Measurements from ENCODE around the gene WFDC9.
A peak's percentile ranks its signal among the peaks of the same experiment; 100 is the strongest.
"Not testable (repeated sequence)": the region's sequence is repeated elsewhere in the genome, so short reads cannot be mapped to it uniquely, and the experiment has no call there.

The WFDC9 gene

DNA sequence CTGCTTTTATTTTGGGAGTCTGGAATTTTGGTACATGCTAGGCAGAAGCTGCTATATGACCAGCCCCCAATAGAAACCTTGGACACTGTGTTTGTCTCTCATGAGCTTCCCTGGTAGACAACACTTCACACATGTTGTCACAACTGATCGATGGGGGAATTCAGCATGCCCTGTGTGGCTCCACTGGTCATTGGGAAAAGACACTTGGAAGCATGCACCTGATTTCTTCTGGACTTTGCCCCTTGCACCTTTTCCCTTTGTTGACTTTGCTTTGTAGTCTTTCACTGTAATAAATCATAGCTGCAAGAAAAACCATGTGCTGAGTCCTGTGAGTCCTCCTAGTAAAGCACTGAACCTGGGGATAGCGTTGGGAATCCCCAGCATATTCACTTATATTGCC lies 9.5 kb downstream of the WFDC9 start:
- Mint-ChIP-seq H3K27me3 (peaks cover 31% of the 10 kb centered on the region), H3K4me3 (no peak overlapping the region), H3K9me3 (peaks cover 0 to 10% of the 10 kb centered on the region in 2 donors), H3K27ac (no peak overlapping the region), H3K4me1 (no peaks in the 10 kb centered on the region)
- ATAC-seq, result no peak
- no peak for DNase-seq

- Mint-ChIP-seq H3K9me3 (no peaks in the 10 kb centered on the region), H3K4me3 (no peak overlapping the region), H3K27me3 (peaks cover 36% of the 10 kb centered on the region), H3K4me1 (no peaks in the 10 kb centered on the region), H3K27ac (no peak overlapping the region)
- DNase-seq, result no peak
- ATAC-seq, result no peak
These were observed 13.5 kb downstream of the WFDC9 start for GRCh38 chr20:45617591-45617990.

DNA sequence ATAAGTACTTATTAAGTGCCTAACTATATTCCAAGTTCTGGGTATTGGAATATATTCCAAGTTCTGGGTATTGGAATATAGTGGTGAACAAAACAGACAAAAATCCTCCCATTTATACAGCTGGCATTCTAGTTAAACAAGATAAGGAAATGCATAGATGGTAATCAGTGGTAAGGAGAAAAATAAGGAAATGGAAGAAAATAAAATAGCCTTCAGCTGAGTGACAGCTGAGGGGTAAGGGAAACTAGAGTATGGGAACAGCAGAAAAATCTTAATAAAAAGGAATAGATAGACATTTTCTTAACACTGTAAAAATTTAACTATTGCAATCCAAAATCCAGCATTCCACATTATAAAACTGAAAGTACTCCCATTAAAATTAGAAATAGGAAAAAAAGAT lies 18.8 kb downstream of the WFDC9 start:
- Mint-ChIP-seq H3K27ac (no peak overlapping the region), H3K27me3 (peaks cover 59% of the 10 kb centered on the region), H3K4me1 (peaks cover 12% of the 10 kb centered on the region), H3K9me3 (peaks cover 12 to 22% of the 10 kb centered on the region in 2 donors), H3K4me3 (no peak overlapping the region)
- DNase-seq (no peak), ATAC-seq (no peak)

GRCh38 chr20:45611054-45611453 lies 20.0 kb downstream of the WFDC9 start:
- no peak overlapping the region for H3K27ac Mint-ChIP-seq
- ATAC-seq (peak; percentile 92), DNase-seq (peak in 1 of 2 donors; percentile 38)
- peaks cover 12 to 30% of the 10 kb centered on the region in 2 donors for H3K9me3 Mint-ChIP-seq
- peaks cover 12% of the 10 kb centered on the region for H3K4me1 Mint-ChIP-seq
- peaks cover 60% of the 10 kb centered on the region for H3K27me3 Mint-ChIP-seq
- peak overlapping the region in 1 of 2 donors; percentile 2 for H3K4me3 Mint-ChIP-seq

GRCh38 chr20:45607810-45608209 lies 23.3 kb downstream of the WFDC9 start:
- no peak overlapping the region for H3K4me3 Mint-ChIP-seq
- peaks cover 18 to 45% of the 10 kb centered on the region in 2 donors for H3K9me3 Mint-ChIP-seq
- ATAC-seq (no peak), DNase-seq (no peak)
- H3K27me3 Mint-ChIP-seq, result peaks cover 55% of the 10 kb centered on the region
- H3K27ac Mint-ChIP-seq, result no peak overlapping the region
- peaks cover 12% of the 10 kb centered on the region for H3K4me1 Mint-ChIP-seq

GRCh38 chr20:45595235-45595634 lies 35.8 kb downstream of the WFDC9 start:
- DNase-seq (no peak), ATAC-seq (no peak)
- Mint-ChIP-seq H3K27me3 (peaks cover 59% of the 10 kb centered on the region), H3K4me3 (no peak overlapping the region), H3K9me3 (no peaks in the 10 kb centered on the region), H3K4me1 (no peaks in the 10 kb centered on the region), H3K27ac (no peak overlapping the region)

- peaks cover 61% of the 10 kb centered on the region for H3K27me3 Mint-ChIP-seq
- ATAC-seq, result no peak
- H3K4me3 Mint-ChIP-seq, result no peak overlapping the region
These were observed 37.6 kb downstream of the WFDC9 start for GRCh38 chr20:45593498-45593897.

DNA sequence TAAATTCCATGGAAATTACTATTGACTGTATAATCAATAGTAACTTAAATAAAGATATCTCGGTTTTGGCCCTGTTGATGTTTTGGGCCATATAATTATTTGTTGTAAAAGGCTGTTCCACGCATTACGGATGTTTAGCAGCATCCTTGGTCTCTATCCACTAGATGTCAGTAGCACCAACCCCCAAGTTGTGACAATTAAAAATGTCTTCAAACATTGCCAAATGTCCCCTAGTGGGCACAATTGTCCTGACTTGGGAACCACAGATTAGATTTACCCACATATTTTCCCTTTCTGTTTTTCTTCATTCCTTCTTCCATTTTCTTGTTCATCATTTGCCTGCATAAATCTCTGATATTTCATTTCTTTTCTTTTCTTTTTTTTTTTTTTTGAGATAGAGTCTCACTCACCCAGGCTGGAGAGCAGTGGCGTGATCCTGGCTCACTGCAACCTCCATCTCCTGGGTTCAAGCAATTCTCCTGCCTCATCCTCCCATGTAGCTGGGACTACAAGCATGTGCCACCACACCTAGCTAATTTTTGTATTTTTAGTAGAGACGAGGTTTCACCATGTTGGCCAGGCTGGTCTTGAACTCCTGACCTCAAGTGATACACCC lies 38.4 kb downstream of the WFDC9 start:
- ATAC-seq, result peak; percentile 83

More at GRCh38 chr20:45593498-45593897, 37.6 kb downstream of the WFDC9 start:
- no peaks in the 10 kb centered on the region for H3K4me1 Mint-ChIP-seq
- no peak for DNase-seq
- no peaks in the 10 kb centered on the region for H3K9me3 Mint-ChIP-seq
- no peak overlapping the region for H3K27ac Mint-ChIP-seq

DNA sequence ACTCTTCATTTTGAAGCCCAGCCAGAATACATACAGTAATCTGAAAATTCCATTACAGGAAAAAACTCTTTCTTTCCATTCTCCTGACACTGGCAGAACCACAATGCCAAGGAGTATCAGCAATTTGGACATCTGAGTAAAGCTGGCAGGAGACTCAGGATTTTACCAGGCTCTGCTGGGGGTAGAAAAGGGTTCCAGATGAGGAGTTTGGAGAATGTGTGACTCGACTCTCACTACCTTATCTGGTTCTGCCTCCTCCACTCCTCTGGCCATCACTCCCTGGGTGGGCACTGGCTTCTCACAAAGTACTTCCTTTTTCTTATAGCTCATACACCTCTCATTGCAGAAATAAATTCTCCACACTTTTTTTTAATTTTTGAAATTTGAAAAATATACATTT lies 41.4 kb downstream of the WFDC9 start:
- ATAC-seq (no peak), DNase-seq (no peak)
- Mint-ChIP-seq H3K4me1 (no peaks in the 10 kb centered on the region), H3K27ac (no peak overlapping the region), H3K27me3 (peaks cover 44% of the 10 kb centered on the region), H3K4me3 (no peak overlapping the region), H3K9me3 (no peaks in the 10 kb centered on the region)

More for the DNA sequence above, 38.4 kb downstream of the WFDC9 start:
- Mint-ChIP-seq H3K27me3 (peaks cover 57% of the 10 kb centered on the region), H3K4me1 (no peaks in the 10 kb centered on the region), H3K4me3 (no peak overlapping the region), H3K27ac (no peak overlapping the region), H3K9me3 (no peaks in the 10 kb centered on the region)
- DNase-seq, result peak; percentile 14 to 33

DNA sequence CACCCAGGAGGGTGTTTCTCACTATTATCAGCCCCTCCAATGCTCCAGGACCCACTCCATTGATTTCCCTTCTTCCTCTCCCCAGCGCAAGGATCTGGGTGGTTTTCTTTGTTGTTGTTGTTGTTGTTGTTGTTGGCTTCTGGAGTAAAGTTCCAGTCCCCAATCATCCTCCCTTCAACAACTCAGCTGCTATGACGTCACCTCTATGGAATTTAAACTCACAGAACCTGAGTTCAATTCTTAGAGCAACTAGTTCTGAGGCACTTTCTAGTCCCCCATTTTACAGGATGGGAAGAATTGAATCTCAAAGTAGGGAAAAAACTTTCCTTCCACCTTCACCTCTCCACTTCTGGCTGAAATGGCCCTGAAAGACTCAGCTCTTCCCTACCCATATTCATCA lies 42.3 kb downstream of the WFDC9 start:
- H3K27ac Mint-ChIP-seq, result no peak overlapping the region
- no peaks in the 10 kb centered on the region for H3K9me3 Mint-ChIP-seq
- ATAC-seq (no peak), DNase-seq (no peak)
- H3K4me1 Mint-ChIP-seq, result no peaks in the 10 kb centered on the region
- H3K27me3 Mint-ChIP-seq, result peaks cover 35% of the 10 kb centered on the region
- no peak overlapping the region for H3K4me3 Mint-ChIP-seq

DNA sequence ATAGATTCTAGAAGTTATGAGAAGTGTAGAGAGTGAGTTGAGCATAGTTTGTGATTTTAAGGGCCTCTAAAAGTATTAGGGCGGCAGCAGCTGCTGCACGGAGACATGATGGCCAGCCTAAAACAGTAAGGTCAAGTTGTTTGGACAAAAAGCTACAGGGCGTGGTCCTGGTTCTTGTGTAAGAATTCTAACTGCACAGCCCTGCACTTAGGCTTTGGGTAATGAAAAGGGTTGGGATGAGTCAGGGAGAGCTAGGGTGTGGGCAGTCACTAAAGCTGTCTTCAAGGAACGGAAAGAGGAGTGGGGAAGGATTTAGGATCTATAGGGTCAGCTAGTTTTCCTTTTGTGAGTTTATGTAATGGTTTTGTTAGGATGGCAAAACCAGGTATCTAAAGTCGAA lies 45.1 kb downstream of the WFDC9 start:
- not testable (repeated sequence) for H3K4me3 Mint-ChIP-seq

DNA sequence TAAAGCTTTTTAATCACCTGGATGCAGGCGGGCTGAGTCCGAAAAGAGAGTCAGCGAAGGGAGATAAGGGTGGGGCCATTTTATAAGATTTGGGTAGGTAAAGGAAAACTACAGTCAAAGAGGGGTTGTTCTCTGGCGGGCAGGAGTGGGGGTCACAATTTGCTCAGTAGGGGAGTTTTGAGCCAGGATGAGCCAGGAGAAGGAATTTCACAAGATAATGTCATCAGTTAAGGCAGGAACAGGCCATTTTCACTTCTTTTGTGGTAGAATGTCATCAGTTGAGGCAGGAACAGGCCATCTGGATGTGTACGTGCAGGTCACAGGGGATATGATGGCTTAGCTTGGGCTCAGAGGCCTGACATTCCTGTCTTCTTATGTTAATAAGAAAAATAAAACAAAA lies 46.8 kb downstream of the WFDC9 start:
- not testable (repeated sequence) for DNase-seq, H3K9me3 Mint-ChIP-seq, H3K27ac Mint-ChIP-seq, H3K4me3 Mint-ChIP-seq, ATAC-seq, H3K4me1 Mint-ChIP-seq
- peaks cover 16% of the 10 kb centered on the region for H3K27me3 Mint-ChIP-seq

More for the DNA sequence above, 45.1 kb downstream of the WFDC9 start:
- H3K4me1 Mint-ChIP-seq, H3K9me3 Mint-ChIP-seq, ATAC-seq, DNase-seq, H3K27ac Mint-ChIP-seq: not testable (repeated sequence)
- H3K27me3 Mint-ChIP-seq, result peaks cover 14% of the 10 kb centered on the region

GRCh38 chr20:45583502-45583901 lies 47.6 kb downstream of the WFDC9 start:
- Mint-ChIP-seq H3K9me3 (no peaks in the 10 kb centered on the region), H3K4me3 (no peak overlapping the region), H3K27ac (no peak overlapping the region), H3K27me3 (peaks cover 14% of the 10 kb centered on the region), H3K4me1 (no peaks in the 10 kb centered on the region)
- ATAC-seq (no peak), DNase-seq (no peak)

DNA sequence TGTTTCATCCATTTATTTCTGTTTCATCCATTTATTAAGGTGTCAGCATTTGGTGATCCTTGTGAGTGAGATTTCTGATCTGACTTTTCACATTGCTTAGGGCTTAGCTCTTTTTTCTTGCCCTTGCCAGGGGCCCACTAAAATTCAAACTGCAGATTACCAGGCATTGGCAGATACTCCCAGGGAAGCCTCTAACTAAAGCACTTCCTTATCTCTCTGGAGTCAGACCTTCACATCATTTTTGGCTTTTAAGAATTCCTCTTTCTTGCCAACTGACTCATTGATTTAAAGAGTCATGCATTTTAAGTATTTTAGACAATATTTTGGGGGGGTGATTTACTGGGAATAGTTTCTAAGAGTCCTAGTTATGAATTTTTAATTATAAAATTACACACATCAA lies 49.4 kb downstream of the WFDC9 start:
- H3K4me3 Mint-ChIP-seq, result no peak overlapping the region
- no peaks in the 10 kb centered on the region for H3K9me3 Mint-ChIP-seq
- ATAC-seq (no peak), DNase-seq (no peak)
- peaks cover 11% of the 10 kb centered on the region for H3K27me3 Mint-ChIP-seq
- H3K4me1 Mint-ChIP-seq, result no peaks in the 10 kb centered on the region
- H3K27ac Mint-ChIP-seq, result peak overlapping the region in 1 of 2 donors; percentile 4

- Mint-ChIP-seq H3K9me3 (no peaks in the 10 kb centered on the region), H3K4me1 (no peaks in the 10 kb centered on the region), H3K27ac (peak within 1 kb of the TSS in 1 of 2 donors; percentile 14)
These were observed 51.9 kb downstream of the WFDC9 start, which contains the start of gene WFDC8 for GRCh38 chr20:45579184-45579583. TSS of gene WFDC8 (minus strand) at chr20:45579284. CDS start at chr20:45579247, 37 bp downstream.

GRCh38 chr20:45578231-45578630 lies 52.9 kb downstream of the WFDC9 start:
- DNase-seq (no peak), ATAC-seq (no peak)
- H3K27ac Mint-ChIP-seq, result no peak overlapping the region
- H3K9me3 Mint-ChIP-seq, result no peaks in the 10 kb centered on the region
- H3K4me3 Mint-ChIP-seq, result no peak overlapping the region
- H3K27me3 Mint-ChIP-seq, result peaks cover 20% of the 10 kb centered on the region
- no peaks in the 10 kb centered on the region for H3K4me1 Mint-ChIP-seq

More at GRCh38 chr20:45579184-45579583, 51.9 kb downstream of the WFDC9 start, which contains the start of gene WFDC8:
- H3K27me3 Mint-ChIP-seq, result peaks cover 20% of the 10 kb centered on the region
- DNase-seq, result no peak
- no peak for ATAC-seq
- no peak within 1 kb of the TSS for H3K4me3 Mint-ChIP-seq

GRCh38 chr20:45576995-45577394 lies 54.1 kb downstream of the WFDC9 start:
- H3K9me3 Mint-ChIP-seq, result no peaks in the 10 kb centered on the region
- H3K4me1 Mint-ChIP-seq, result no peaks in the 10 kb centered on the region
- no peak overlapping the region for H3K27ac Mint-ChIP-seq
- peaks cover 20% of the 10 kb centered on the region for H3K27me3 Mint-ChIP-seq
- no peak overlapping the region for H3K4me3 Mint-ChIP-seq
- DNase-seq (no peak), ATAC-seq (no peak)
